HG02943 (cell line): ENCODE measurements around the gene GXYLT1.
"Not testable (repeated sequence)": the region's sequence is repeated elsewhere in the genome, so short reads cannot be mapped to it uniquely, and the experiment has no call there.

Source experiments
- ATAC-seq: cut with Tn5 transposase; IDR thresholded peaks from one replicate; pipeline ENCODE4 v1.9.1; 2021; ENCODE audit warnings: mild to moderate bottlenecking, low read depth, moderate library complexity; ENCODE audit not compliant: unreplicated experiment

The GXYLT1 gene

GRCh38 chr12:42145552-42146215 is 1.0 kb upstream of the GXYLT1 start:
- ATAC-seq, result no peak

GRCh38 chr12:42145197-42145549 is 499 bp upstream of the GXYLT1 start:
- peak; percentile 10 for ATAC-seq

- ATAC-seq, result no peak
Observed at GRCh38 chr12:42144158-42144407, 591 bp downstream of the GXYLT1 start.

- no peak for ATAC-seq
Observed at GRCh38 chr12:42143452-42144157, 1.1 kb downstream of the GXYLT1 start.

DNA sequence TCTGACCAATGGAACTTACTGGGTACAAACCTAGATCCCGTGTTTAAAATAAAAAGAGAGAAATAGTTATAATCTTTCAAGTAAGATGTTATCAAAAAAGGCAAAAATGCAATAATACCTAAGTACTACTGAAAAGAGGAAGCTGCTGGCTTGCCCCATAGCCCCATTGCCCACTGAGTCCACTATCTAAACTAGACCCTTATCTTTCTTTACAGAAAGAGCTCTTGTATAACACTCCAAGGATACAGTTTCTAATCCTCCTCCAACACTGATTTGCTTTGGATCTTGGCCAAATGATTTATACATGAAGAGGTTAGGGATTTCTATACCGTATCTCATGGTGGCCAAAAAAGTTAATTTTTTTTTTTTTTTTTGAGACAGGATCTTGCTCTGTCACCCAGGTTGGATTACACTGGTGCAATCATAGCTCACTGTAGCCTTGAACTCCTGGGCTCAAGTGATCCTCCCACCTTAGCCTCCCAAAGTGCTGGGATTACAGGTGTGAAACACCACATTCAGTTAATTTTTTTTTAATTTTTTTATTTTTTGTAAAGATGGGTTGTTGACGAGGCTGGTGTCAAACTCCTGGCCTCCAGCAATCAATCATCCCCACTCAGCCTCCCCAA is 2.6 kb downstream of the GXYLT1 start:
- ATAC-seq, result no peak

- no peak for ATAC-seq
Observed at GRCh38 chr12:42140901-42141300, 3.8 kb downstream of the GXYLT1 start.

DNA sequence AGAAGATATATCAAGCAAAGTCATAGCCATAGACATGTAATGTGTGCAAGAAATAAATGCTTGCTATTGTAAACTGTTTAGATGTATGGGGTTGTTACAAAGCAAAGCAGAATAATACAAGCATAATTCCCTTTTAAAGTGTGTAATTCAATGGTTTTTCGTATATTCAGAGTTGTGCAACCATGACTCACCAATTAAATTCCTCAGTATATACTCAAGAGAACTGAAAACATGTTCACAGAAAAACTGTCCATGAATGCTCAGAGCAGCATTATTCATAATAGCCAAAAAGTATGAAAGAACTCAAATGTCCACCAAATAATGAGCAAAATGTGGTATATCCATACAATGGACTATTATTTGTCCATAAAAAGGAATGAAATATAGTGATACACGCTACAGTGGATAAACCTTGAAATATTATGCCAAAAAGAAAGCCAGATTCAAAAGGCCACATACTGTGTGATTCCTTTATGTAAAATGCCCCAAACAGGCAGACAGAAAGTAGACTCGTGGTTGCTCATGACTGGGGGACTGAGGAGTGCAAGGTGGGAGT is 9.3 kb downstream of the GXYLT1 start:
- ATAC-seq, result no peak

DNA sequence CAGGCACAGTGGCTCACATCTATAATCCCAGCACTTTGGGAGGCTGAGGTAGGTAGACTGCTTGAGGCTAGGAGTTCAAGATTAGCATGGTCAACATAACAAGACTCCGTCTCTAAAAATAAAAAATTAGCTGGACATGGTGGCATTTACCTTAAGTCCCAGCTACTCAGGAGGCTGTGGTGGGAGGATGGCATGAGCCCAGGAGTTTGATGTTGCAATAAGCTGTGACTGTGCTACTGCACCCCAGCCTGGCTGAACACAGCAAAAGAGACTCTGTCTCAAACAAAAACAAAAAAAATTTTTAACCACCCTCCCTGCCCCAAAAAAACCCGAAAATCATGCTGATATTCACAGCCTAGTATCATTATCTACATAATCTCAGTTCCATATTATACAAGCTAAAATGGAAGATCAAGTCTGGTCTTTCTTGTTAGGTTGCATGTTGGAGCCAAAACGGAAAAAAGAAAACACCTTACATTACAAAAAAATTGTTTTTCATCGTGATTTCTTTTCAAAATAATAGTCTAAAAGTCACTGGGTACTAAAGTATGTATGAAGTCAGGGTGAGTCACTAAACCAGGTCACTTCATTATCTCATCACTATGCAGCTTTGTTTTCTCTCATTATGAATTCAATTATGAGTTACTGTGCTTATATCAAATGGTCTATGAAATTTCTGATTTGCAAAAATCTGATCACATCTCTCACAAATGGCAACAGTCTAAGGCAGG is 13.8 kb downstream of the GXYLT1 start:
- ATAC-seq, result no peak

DNA sequence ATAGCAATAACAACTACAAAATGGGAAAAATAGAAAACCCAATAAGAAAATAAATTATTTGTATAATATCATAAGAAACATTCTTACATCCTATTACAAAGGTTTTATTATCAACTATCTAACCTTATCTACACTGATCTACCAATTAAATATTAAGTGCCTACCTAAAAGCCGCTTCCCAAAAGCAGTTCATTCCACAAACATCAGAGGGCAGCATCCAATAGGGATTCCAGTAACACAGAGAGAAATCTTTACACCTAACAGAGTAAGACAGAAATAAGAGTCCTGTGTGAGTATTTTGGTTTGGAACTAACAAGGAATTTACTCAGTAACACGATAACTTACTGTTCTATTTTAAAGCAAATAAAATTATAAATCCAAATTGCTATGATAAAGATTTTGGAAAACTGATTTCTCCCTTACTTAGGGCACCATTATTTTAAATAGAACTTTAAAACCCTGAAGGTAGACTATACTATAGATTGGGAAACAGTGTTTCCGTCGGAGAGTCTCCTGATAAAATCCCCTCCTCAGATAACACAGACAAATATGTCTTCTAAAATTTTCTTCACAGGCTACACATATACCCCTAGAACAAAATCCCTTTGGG is 15.0 kb downstream of the GXYLT1 start:
- ATAC-seq, result no peak

- ATAC-seq, result no peak
Observed at GRCh38 chr12:42128888-42129287, 15.8 kb downstream of the GXYLT1 start.

GRCh38 chr12:42128327-42128726 is 16.3 kb downstream of the GXYLT1 start:
- ATAC-seq, result no peak

GRCh38 chr12:42126963-42127362 is 17.7 kb downstream of the GXYLT1 start:
- no peak for ATAC-seq

DNA sequence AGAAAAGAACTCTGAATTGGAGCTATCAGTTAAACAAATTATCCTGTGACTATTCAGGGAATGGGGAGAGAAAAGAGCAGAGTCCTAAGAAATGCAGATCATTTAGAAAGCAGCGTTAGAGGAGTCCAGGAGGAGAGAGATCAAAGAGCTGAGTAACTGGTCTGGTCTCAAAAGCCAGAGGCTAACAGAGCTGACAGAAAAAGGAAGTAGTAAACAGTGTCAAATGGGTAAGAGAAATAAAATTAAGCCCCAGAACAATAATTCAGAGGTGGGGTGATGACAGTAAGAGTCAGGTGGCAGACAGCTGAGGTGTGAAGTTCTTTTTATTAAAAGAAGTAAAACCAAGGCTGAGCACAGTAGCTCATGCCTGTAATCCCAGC is 19.3 kb downstream of the GXYLT1 start:
- ATAC-seq, result no peak

- no peak for ATAC-seq
Observed at GRCh38 chr12:42124764-42125387, 19.8 kb downstream of the GXYLT1 start.

DNA sequence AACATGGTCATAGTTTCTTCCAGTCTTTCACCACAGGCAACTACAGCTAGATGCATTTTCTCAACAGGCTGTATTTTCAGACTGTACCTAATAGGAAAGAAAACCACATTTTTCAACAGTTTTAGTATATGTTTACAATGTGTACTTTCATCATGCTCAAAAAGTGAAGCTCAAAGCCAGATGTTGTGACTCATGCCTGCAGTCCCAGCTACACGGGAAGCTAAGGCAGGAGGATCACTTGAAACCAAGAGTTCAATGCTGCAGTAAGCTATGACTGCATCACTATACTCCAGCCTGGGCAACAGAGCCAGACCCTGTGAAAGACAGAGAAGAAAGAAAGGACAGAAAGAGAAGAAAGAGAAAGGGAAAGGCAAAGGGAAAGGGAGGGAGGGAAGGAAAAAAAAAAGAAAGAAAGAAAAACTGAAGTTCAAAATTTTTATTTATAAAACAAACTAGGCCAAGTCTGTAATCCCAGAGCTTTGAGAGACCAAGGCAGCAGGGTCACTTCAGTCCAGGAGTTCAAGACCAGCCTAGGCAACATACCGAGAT is 25.5 kb downstream of the GXYLT1 start:
- no peak for ATAC-seq

GRCh38 chr12:42118136-42118879 is 26.4 kb downstream of the GXYLT1 start:
- ATAC-seq, result no peak

DNA sequence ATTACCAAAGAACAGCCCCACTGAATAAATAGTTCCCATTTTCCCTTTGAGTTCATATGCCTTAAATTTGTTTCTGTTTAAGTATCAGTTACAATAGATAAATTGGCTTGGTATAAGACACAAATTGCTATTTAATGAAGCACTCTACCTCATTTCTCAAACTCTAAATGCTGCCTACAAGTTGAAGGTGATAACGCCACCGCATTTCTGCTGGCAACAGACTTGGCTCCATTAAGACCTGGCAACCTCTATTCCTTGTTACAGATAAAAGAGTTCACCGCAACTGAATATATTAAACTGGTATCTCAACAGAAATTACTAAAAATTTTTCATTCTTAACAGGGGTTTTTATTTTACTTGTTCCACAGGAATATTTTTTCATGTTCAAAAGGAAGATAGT is 35.6 kb downstream of the GXYLT1 start:
- no peak for ATAC-seq

DNA sequence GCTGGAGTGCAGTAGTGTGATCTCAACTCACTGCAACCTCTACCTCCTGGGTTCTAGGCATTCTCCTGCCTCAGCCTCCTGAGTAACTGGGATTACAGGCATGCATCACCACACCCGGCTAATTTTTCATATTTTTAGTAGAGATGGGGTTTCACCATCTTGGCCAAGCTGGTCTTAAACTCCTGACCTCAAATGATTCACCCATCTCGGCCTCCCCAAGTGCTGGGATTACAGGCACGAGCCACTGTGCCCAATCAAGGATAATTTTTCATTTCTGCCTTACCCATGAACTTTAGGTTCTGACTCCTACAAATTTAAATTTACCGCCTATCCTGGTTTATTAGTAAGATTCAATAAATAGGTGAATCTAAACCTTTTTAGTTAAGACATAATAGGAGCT is 37.9 kb downstream of the GXYLT1 start:
- not testable (repeated sequence) for ATAC-seq

- no peak for ATAC-seq
Observed at GRCh38 chr12:42104784-42105183, 39.9 kb downstream of the GXYLT1 start.
